Activated T-helper 17 cell treated with anti-CD3 and anti-CD28 coated beads, Interleukin-2, amount 50 U/mL, for 72 hours (primary cell): ENCODE data around the gene RPL21. TPM values are rescaled to one million over a fixed set of nuclear protein-coding genes. Genes with fewer than 3 reads are reported as not detected.

ENCODE experiments used
- total RNA-seq, 2 donors: library from RNA; stranded (reverse); gene quantifications; one replicate each; pipeline ENCODE4 v1.2.3, GENCODE V29; 2022

The RPL21 gene
- total RNA-seq, 2 donors from 2014 or later, result 1,350 to 1,709 TPM

Other genes with a start within 250 kb of the RPL21 start
- gene USP12, start 79.7 kb upstream of the RPL21 start, total RNA-seq, result 10 to 100 TPM; 65.6 to 77.2 TPM
- gene RASL11A, start 19.3 kb downstream of the RPL21 start, total RNA-seq, result 1 to 10 TPM; 3.5 to 5.5 TPM
- gene GTF3A, start 173.1 kb downstream of the RPL21 start, total RNA-seq, result 100 to 1,000 TPM; 114 to 226 TPM
- 10 to 100 TPM; 36.2 to 41.2 TPM for gene MTIF3, start 199.0 kb downstream of the RPL21 start, total RNA-seq